Activated T-helper 9 cell treated with anti-CD3 and anti-CD28 coated beads, Interleukin-2, amount 50 U/mL, for 16 hours (primary cell): ENCODE measurements around the gene PHF5A.
"Not testable (repeated sequence)": the region's sequence is repeated elsewhere in the genome, so short reads cannot be mapped to it uniquely, and the experiment has no call there.

Experiments used
- DNase-seq: peaks from one replicate; pipeline ENCODE4 v3.0.0-alpha.2; 2020; ENCODE audit warnings: low read depth

Gene PHF5A

GRCh38 chr22:41487037-41487935 lies 18.8 kb upstream of the PHF5A start:
- no peak for DNase-seq

- no peak for DNase-seq
These were observed 16.5 kb upstream of the PHF5A start for GRCh38 chr22:41485033-41485432.

- no peak for DNase-seq
These were observed 13.9 kb upstream of the PHF5A start for GRCh38 chr22:41482319-41482935.

GRCh38 chr22:41481925-41482318 lies 13.4 kb upstream of the PHF5A start:
- no peak for DNase-seq

GRCh38 chr22:41481131-41481830 lies 12.8 kb upstream of the PHF5A start:
- no peak for DNase-seq

GRCh38 chr22:41480397-41480735 lies 11.9 kb upstream of the PHF5A start:
- no peak for DNase-seq

GRCh38 chr22:41479671-41480396 lies 11.3 kb upstream of the PHF5A start:
- no peak for DNase-seq

- DNase-seq, result no peak
These were observed 10.5 kb upstream of the PHF5A start for GRCh38 chr22:41478891-41479521.

- no peak for DNase-seq
These were observed 10.0 kb upstream of the PHF5A start for GRCh38 chr22:41478473-41478872.

- no peak for DNase-seq
These were observed 6.5 kb upstream of the PHF5A start for GRCh38 chr22:41474872-41475451.

- DNase-seq, result no peak
These were observed 3.1 kb upstream of the PHF5A start for GRCh38 chr22:41471568-41471967.

- no peak for DNase-seq
These were observed 2.4 kb upstream of the PHF5A start for GRCh38 chr22:41470886-41471285.

GRCh38 chr22:41469218-41469851 lies 843 bp upstream of the PHF5A start:
- DNase-seq, result peak; percentile 23

GRCh38 chr22:41461901-41462300 lies 6.6 kb downstream of the PHF5A start:
- no peak for DNase-seq

- DNase-seq, result not testable (repeated sequence)
These were observed 8.4 kb downstream of the PHF5A start for GRCh38 chr22:41460071-41460470.

GRCh38 chr22:41459431-41459830 lies 9.1 kb downstream of the PHF5A start:
- no peak for DNase-seq

GRCh38 chr22:41458161-41458728 lies 10.2 kb downstream of the PHF5A start:
- DNase-seq, result no peak

GRCh38 chr22:41448189-41448808 lies 20.2 kb downstream of the PHF5A start:
- DNase-seq, result peak; percentile 81

- peak; percentile 37 for DNase-seq
These were observed 20.9 kb downstream of the PHF5A start for GRCh38 chr22:41447435-41448188.
